Measurements from ENCODE around the gene RNF213.

Gene RNF213

DNA sequence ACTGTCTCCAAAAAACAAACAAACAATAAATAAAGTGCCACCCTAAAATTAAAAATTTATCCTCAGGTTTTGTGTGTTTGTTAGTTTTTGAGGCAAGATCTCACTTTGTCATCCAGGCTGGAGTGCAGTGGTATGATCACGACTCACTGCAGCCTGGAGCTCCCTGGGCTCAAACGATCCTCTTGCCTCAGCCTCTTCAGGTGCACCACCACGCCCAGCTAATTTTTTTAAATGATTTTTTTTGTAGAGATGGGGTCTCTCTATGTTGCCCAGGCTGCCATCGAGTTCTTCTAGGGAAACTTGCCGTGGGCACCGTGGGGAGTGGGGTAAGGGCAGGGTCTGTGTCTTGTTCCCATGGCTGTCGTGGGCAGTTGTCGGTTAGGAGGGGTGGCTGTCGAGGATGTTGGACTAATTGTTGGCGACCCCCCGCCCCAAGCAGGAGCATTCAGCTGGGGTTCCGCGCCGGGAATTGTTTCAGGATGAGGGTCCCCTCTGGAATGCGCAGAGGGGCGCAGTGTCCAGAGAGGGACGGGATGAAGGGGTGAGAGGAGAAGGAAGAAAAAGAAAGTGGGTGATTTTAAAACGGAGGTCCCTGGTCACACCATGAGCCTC is 1.1 kb upstream of the RNF213 start:
- DNase-seq (ENCODE audit: low read depth), result no peak
- H3K4me3 ChIP-seq (ENCODE audit: low read depth, low read length), result peak overlapping the region; percentile 40
- TF ChIP-seq, protein P1, sequence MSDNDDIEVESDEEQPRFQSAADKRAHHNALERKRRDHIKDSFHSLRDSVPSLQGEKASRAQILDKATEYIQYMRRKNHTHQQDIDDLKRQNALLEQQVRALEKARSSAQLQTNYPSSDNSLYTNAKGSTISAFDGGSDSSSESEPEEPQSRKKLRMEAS (IDR thresholded peaks at IDR 0.05; ENCODE audit: low read depth, low read length), result no peak
- TF ChIP-seq MYC (IDR thresholded peaks at IDR 0.05; ENCODE audit: low read depth, low read length) (no peak), POLR2A (IDR thresholded peaks at IDR 0.05; ENCODE audit: extremely low read depth, insufficient read length) (no peak)
- TF ChIP-seq, protein P2, sequence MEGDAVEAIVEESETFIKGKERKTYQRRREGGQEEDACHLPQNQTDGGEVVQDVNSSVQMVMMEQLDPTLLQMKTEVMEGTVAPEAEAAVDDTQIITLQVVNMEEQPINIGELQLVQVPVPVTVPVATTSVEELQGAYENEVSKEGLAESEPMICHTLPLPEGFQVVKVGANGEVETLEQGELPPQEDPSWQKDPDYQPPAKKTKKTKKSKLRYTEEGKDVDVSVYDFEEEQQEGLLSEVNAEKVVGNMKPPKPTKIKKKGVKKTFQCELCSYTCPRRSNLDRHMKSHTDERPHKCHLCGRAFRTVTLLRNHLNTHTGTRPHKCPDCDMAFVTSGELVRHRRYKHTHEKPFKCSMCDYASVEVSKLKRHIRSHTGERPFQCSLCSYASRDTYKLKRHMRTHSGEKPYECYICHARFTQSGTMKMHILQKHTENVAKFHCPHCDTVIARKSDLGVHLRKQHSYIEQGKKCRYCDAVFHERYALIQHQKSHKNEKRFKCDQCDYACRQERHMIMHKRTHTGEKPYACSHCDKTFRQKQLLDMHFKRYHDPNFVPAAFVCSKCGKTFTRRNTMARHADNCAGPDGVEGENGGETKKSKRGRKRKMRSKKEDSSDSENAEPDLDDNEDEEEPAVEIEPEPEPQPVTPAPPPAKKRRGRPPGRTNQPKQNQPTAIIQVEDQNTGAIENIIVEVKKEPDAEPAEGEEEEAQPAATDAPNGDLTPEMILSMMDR (IDR thresholded peaks at IDR 0.05; ENCODE audit: low read depth, low read length), result no peak

DNA sequence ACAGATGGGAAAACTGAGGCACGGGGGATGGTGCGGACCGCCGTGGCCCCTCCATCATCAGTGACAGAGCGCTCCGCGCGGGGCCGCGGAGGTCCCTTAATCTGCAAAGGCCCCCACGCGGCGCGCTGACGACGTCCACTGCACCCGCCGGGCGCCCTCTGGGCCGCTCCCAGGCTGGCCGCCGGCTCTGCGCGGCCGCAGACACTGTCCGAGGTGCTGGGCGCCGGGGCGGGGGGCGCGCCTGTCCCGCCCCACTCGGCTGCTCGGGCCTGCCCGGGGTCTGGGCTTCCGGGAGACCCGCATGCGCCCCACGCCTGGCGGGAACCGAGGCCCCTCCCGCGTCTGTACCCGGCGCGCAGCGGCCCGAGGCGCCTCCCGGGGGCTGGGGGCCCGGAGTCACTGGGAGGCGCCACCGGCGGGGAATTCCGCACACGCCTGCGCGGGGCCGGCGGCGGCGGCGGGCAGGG is 550 bp upstream of the RNF213 start:
- H3K4me3 ChIP-seq (ENCODE audit: low read depth, low read length), result peak overlapping the region; percentile 40
- TF ChIP-seq MYC (IDR thresholded peaks at IDR 0.05; ENCODE audit: low read depth, low read length) (peak; percentile 35), POLR2A (IDR thresholded peaks at IDR 0.05; ENCODE audit: extremely low read depth, insufficient read length) (no peak)
- TF ChIP-seq, protein P1 (IDR thresholded peaks at IDR 0.05; ENCODE audit: low read depth, low read length), result no peak; the same call in 1 of the 2 replicates
- peak; percentile 78 for DNase-seq (ENCODE audit: low read depth)

DNA sequence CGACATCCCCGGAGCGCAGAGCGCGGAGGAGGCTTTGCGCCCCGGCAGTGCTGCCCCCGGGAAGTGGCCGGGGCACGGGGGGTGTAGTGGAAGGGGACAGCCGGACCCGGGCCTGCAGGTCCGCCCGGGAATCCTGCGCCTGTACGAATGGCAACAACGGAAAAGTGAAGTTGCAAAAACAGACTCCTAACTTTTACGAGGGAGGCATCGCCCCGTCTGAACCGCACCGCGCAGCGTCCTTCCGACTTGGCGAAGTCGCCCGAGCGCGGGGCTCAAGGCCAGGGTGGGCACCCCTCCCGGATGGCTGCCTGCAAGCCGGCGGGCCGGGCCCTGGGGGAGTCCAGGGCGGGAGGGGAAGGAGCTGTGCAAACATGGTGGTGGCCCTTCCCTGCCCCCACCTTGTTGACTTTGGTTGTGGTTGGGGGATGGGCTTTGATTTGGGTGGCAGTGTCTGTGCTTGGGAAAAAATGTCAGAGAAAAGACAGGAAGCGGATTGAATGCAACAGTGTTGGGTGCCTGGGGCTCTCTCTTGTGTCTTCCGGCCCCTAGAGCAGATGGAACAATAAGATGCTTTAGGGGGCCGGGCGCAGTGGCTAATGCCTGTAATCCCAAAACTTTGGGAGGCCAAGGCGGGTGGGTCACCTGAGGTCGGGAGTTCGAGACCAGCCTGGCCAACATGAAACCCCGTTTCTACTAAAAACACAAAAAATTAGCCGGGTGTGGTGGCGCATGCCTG is 675 bp downstream of the RNF213 start:
- DNase-seq (ENCODE audit: low read depth), result peak; percentile 71
- H3K4me3 ChIP-seq (ENCODE audit: low read depth, low read length), result peak overlapping the region; percentile 68
- TF ChIP-seq POLR2A (IDR thresholded peaks at IDR 0.05; ENCODE audit: extremely low read depth, insufficient read length) (no peak), MYC (IDR thresholded peaks at IDR 0.05; ENCODE audit: low read depth, low read length) (no peak)
- TF ChIP-seq, protein P2 (IDR thresholded peaks at IDR 0.05; ENCODE audit: low read depth, low read length), result no peak
- TF ChIP-seq, protein P1 (IDR thresholded peaks at IDR 0.05; ENCODE audit: low read depth, low read length), result no peak

DNA sequence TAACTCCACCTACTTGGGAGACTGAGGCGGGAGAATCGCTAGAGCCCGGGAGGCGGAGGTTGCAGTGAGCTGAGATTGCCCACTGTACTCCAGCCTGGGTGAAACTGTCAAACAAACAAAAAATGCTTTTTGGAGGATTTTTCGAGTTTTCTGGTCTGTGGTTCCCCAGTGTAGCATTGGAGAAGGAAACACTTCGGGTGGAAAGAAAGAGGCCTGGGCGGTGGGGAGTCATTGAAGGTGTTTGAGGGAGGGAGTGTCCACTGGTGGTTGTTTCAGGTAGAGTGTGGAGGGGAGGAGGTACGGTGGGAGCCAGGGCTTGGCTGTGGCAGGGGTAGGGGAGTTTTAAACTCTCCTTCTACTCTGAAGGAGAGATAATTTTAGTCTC is 1.2 kb downstream of the RNF213 start:
- no peak for DNase-seq (ENCODE audit: low read depth)
- TF ChIP-seq MYC (IDR thresholded peaks at IDR 0.05; ENCODE audit: low read depth, low read length) (no peak), POLR2A (IDR thresholded peaks at IDR 0.05; ENCODE audit: extremely low read depth, insufficient read length) (no peak)
- TF ChIP-seq, protein P1 (IDR thresholded peaks at IDR 0.05; ENCODE audit: low read depth, low read length), result no peak
- TF ChIP-seq, protein P2 (IDR thresholded peaks at IDR 0.05; ENCODE audit: low read depth, low read length), result no peak
- H3K4me3 ChIP-seq (ENCODE audit: low read depth, low read length), result peak overlapping the region; percentile 68

DNA sequence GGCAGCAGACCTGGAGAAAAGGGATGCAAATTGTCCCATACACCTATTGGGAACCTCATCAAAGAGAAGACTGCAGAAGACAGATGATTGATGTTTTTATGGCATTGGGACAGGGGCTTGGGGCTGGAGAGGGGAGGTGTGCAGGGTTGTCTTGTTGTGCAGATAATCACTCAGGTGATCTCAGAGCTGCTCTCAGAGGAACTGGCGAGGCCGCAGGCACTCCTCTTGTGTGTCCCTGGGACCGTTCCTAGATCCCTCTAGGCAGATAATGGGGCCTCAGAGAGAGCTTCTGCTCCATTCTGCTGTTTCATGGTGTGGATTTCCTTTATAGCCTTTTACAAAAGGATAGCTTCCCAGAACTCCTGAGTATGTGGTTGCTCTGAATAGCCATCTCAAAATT is 1.6 kb downstream of the RNF213 start:
- DNase-seq (ENCODE audit: low read depth), result no peak
- H3K4me3 ChIP-seq (ENCODE audit: low read depth, low read length), result no peak overlapping the region
- TF ChIP-seq MYC (IDR thresholded peaks at IDR 0.05; ENCODE audit: low read depth, low read length), result no peak
- TF ChIP-seq, protein P1 (IDR thresholded peaks at IDR 0.05; ENCODE audit: low read depth, low read length), result no peak
- TF ChIP-seq, protein P2 (IDR thresholded peaks at IDR 0.05; ENCODE audit: low read depth, low read length), result no peak

DNA sequence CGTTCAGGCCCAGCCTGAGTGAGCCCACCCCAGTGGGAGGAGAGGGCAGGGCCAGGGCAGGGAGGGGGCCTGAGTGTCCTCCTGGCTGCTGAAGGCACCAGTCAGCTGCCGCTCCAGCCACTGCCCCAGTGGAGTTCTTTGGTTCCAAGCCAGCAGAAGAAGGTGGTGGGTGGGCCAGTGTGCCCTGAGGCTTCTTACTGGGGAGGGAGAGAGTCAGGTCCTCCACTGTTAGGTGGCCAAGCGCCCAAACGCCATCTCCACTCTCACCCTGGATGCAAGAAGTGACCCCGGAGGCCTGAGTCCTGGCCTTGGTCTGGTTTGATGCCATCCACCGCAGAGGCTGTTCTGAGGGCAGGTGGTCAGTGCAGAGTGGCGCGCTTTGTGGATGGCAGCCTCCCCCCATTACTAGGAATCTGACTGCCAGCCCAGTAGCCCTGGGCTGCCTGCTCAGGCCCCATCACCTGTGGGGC is 2.2 kb downstream of the RNF213 start:
- no peak overlapping the region for H3K4me3 ChIP-seq (ENCODE audit: low read depth, low read length)
- no peak for DNase-seq (ENCODE audit: low read depth)
- TF ChIP-seq, protein P1 (IDR thresholded peaks at IDR 0.05; ENCODE audit: low read depth, low read length), result no peak
- TF ChIP-seq, protein P2 (IDR thresholded peaks at IDR 0.05; ENCODE audit: low read depth, low read length), result no peak
- TF ChIP-seq POLR2A (IDR thresholded peaks at IDR 0.05; ENCODE audit: extremely low read depth, insufficient read length) (no peak), MYC (IDR thresholded peaks at IDR 0.05; ENCODE audit: low read depth, low read length) (no peak)

Measured in NB4 (cell line).